DND-41 (cell line): ENCODE data around the gene KCNG4.
A peak's percentile ranks its signal among the peaks of the same experiment; 100 is the strongest.

ENCODE experiments used
- ATAC-seq: fragments of 200-7000 bp; cut with Tn5 transposase; 3 replicates; pipeline ENCODE4 v1.9.1; 2021; ENCODE audit warnings: low read depth; ENCODE audit not compliant: insufficient read depth
- DNase-seq: peaks from one replicate; pipeline ENCODE4 v3.0.0-alpha.2; 2020
- H2AFZ ChIP-seq: 2 replicates; pipeline ENCODE4 v1.6.0; 2012; ENCODE audit warnings: low read depth, low read length
- H3K27ac ChIP-seq: 2 replicates; pipeline ENCODE4 v1.5.1; 2012; ENCODE audit warnings: low read length, inconsistent platforms
- H3K27me3 ChIP-seq: fragments of 200-600 bp; sonication (generic); 2 replicates; pipeline ENCODE4 v1.6.0; 2012; ENCODE audit warnings: low read length, mild to moderate bottlenecking, inconsistent platforms; ENCODE audit not compliant: insufficient read depth, poor library complexity
- H3K36me3 ChIP-seq: 2 replicates; pipeline ENCODE4 v1.5.1; 2012; ENCODE audit warnings: low read length, inconsistent platforms; ENCODE audit not compliant: insufficient read depth
- H3K4me1 ChIP-seq: 2 replicates; pipeline ENCODE4 v1.5.1; 2012; ENCODE audit warnings: mild to moderate bottlenecking, low read length; ENCODE audit not compliant: insufficient read depth
- H3K4me2 ChIP-seq: 2 replicates; pipeline ENCODE4 v1.6.0; 2012; ENCODE audit warnings: mild to moderate bottlenecking, moderate library complexity, low read length, inconsistent platforms; ENCODE audit not compliant: insufficient read depth
- H3K4me3 ChIP-seq, 2 experiments: fragments of 200-600 bp in 1 of 2; shearing (Covaris generic) in 1 of 2; 2 replicates each; pipeline ENCODE4 v1.5.1; 2012 to 2016; ENCODE audit warnings: inconsistent platforms in 2 of 2, low read length in 2 of 2, mild to moderate bottlenecking in 2 of 2, low read depth in 1 of 2, moderate library complexity in 1 of 2
- H3K79me2 ChIP-seq: 2 replicates; pipeline ENCODE4 v1.6.0; 2012; ENCODE audit warnings: low read length, inconsistent platforms; ENCODE audit not compliant: insufficient read depth
- H3K9ac ChIP-seq: 2 replicates; pipeline ENCODE4 v1.6.0; 2012; ENCODE audit warnings: low read depth, mild to moderate bottlenecking, inconsistent platforms, low read length, moderate library complexity
- H3K9me3 ChIP-seq: 2 replicates; pipeline ENCODE4 v1.5.1; 2012; ENCODE audit warnings: low read length, moderate library complexity, mild to moderate bottlenecking, inconsistent platforms; ENCODE audit not compliant: insufficient read depth, severe bottlenecking
- H4K20me1 ChIP-seq: 2 replicates; pipeline ENCODE4 v1.6.0; 2012; ENCODE audit warnings: low read length; ENCODE audit not compliant: insufficient read depth
- EZH2 ChIP-seq: IDR thresholded peaks from 3 replicates; pipeline ENCODE4 v1.6.1; 2012; ENCODE audit warnings: borderline replicate concordance, low read depth, mild to moderate bottlenecking, moderate library complexity, low read length, inconsistent platforms; ENCODE audit not compliant: severe bottlenecking
- TF ChIP-seq, protein P1 (sequence below): IDR thresholded peaks from 2 replicates; pipeline ENCODE4 v1.5.1; 2012; ENCODE audit warnings: borderline replicate concordance, low read length, moderate library complexity, mild to moderate bottlenecking; ENCODE audit not compliant: poor library complexity, severe bottlenecking; ENCODE audit errors: extremely low read depth

The KCNG4 gene

DNA sequence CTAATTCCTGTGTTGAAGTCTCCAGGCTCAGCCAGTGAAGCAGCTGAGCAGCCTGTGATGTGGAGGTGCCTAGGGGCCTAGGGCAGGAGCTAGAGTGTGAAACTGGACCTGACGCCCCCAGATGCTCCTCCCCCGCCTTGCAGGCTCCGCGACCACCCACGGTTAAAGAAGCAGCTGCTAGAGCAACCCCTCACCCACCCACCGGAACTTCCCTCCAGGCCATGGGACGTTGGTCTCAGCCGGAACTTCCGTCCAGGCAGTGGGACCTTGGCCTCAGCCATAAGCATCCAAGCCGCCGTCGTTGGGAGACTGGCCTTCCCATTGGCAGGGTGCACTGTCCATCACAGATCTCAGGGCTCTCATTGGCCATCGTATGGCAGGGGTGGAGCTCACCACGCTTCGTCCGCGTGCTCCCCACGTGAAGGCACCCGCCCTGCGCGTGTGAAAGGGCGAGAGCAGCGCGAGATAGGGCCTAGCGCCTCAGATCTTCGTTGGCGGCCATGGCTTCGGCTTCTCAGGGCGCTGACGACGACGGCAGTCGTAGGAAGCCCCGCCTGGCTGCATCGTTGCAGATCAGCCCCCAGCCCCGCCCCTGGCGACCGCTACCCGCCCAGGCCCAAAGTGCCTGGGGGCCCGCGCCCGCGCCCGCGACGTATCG is 49.0 kb downstream of the KCNG4 start, which contains the start of gene ADAD2:
Gene ADAD2 (plus strand): TSS at position 427 of the 658 bp plus-strand sequence. CDS start 74 bp downstream, at position 501.
- ATAC-seq, result no peak

DNA sequence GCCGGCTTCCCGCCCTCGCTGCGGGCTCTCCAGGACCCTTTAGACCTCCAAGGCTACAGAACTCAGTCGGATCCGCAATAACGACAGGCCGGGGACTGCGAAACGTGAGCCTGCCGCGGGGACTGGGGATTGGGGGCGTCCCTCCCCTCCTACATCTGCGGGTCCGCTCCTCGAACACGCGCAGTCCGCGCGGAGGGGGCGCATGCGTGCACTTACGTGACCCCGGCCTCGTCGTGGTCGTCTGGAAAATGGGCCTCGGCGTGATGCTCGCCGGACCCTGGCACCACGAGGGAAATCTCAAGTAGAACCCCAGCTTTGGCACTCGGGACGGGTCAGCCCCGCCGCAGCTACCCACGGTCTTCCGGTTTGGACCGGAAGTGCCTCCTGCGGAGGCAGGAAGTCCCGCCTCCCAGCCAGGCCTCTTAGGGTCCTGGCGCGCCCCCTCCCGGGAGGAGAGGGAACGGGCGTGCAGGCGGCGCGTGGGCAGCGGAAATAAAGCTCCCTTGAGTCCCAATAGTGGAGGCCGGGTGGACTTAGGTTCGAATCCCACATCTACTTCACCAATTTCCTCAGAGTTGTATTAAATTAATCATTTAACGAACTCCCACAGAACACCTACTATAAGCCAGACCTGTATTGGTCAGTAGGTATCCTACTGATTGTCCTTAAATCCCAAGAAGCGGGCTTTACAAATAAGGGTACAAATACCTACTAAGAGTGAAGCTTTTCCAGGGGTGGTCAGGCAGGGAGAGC is 53.0 kb downstream of the KCNG4 start, which contains the start of gene TAF1C:
Gene TAF1C (minus strand): TSS at position 373 of the 753 bp plus-strand sequence. CDS start 2,069 bp downstream, outside the sequence.
- Histone ChIP-seq H3K27me3 (no peaks in the 10 kb centered on the region), H2AFZ (peak within 1 kb of the TSS; percentile 83), H3K36me3 (peaks cover 35% of the 10 kb centered on the region), H3K4me1 (peaks cover 27% of the 10 kb centered on the region), H3K4me3 (peak within 1 kb of the TSS; percentile 65 to 91), H3K9ac (peak within 1 kb of the TSS; percentile 91), H3K79me2 (peaks cover 45% of the 10 kb centered on the region), H3K27ac (peak within 1 kb of the TSS; percentile 90), H4K20me1 (peaks cover 30% of the 10 kb centered on the region), H3K4me2 (peak within 1 kb of the TSS; percentile 79), H3K9me3 (no peaks in the 10 kb centered on the region)
- TF ChIP-seq, protein P1, sequence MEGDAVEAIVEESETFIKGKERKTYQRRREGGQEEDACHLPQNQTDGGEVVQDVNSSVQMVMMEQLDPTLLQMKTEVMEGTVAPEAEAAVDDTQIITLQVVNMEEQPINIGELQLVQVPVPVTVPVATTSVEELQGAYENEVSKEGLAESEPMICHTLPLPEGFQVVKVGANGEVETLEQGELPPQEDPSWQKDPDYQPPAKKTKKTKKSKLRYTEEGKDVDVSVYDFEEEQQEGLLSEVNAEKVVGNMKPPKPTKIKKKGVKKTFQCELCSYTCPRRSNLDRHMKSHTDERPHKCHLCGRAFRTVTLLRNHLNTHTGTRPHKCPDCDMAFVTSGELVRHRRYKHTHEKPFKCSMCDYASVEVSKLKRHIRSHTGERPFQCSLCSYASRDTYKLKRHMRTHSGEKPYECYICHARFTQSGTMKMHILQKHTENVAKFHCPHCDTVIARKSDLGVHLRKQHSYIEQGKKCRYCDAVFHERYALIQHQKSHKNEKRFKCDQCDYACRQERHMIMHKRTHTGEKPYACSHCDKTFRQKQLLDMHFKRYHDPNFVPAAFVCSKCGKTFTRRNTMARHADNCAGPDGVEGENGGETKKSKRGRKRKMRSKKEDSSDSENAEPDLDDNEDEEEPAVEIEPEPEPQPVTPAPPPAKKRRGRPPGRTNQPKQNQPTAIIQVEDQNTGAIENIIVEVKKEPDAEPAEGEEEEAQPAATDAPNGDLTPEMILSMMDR, result peak; percentile 98
- no peak for TF ChIP-seq EZH2
- ATAC-seq, result peak; percentile 93
- peak; percentile 89 for DNase-seq

More for the DNA sequence above, 49.0 kb downstream of the KCNG4 start, which contains the start of gene ADAD2:
- H3K27me3 ChIP-seq, result no peaks in the 10 kb centered on the region
- H4K20me1 ChIP-seq, result peaks cover 5% of the 10 kb centered on the region; the same call in 1 of the 2 replicates
- H3K4me3 ChIP-seq, result no peak within 1 kb of the TSS
- TF ChIP-seq, protein P1, result no peak
- TF ChIP-seq EZH2, result no peak
- peaks cover 35% of the 10 kb centered on the region for H3K4me1 ChIP-seq
- H3K27ac ChIP-seq, result no peak within 1 kb of the TSS
- no peaks in the 10 kb centered on the region; the same call in 1 of the 2 replicates for H3K36me3 ChIP-seq
- peak; percentile 20 for DNase-seq
- H2AFZ ChIP-seq, result no peak within 1 kb of the TSS
- no peak within 1 kb of the TSS for H3K9ac ChIP-seq
- no peaks in the 10 kb centered on the region for H3K9me3 ChIP-seq
- no peak within 1 kb of the TSS for H3K4me2 ChIP-seq
- H3K79me2 ChIP-seq, result peaks cover 10% of the 10 kb centered on the region

DNA sequence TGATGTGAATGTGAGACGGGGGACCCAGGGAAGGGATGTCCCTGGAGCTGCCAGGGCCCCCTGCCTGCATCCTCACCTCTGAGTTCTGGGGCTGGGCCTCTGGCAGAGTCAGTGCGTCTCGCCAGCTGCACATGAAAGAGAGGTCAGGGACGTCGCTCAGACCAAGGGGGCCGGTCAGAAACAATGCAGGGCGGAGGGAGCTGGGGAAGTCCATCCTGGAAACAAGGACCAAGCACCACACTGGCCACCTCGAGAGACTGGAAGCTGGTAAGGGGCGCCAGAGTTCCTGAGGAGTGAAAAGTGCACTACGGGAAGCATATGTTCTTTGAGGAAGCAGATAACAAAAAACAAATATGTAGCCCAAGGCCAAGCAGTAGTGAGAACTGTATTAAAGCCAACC is 55.0 kb downstream of the KCNG4 start:
- Histone ChIP-seq H3K27ac (peak overlapping the region; percentile 3; the same call in 1 of the 2 replicates), H3K4me3 (no peak overlapping the region; a peak in 1 of 4 replicates)

More for the DNA sequence above, 55.0 kb downstream of the KCNG4 start:
- peaks cover 45% of the 10 kb centered on the region for H3K79me2 ChIP-seq
- ATAC-seq (no peak), DNase-seq (no peak)
- no peak for TF ChIP-seq EZH2
- TF ChIP-seq, protein P1, result no peak
- H3K9ac ChIP-seq, result peak overlapping the region; percentile 91
- H3K36me3 ChIP-seq, result peaks cover 55% of the 10 kb centered on the region
- peak overlapping the region; percentile 79 for H3K4me2 ChIP-seq
- peaks cover 35% of the 10 kb centered on the region for H4K20me1 ChIP-seq
- no peaks in the 10 kb centered on the region for H3K27me3 ChIP-seq
- H3K9me3 ChIP-seq, result no peaks in the 10 kb centered on the region
- peaks cover 27% of the 10 kb centered on the region for H3K4me1 ChIP-seq
- no peak overlapping the region for H2AFZ ChIP-seq
